H7 (cell line): ENCODE data around the gene MYO5A. TPM values are rescaled to one million over a fixed set of nuclear protein-coding genes. Genes with fewer than 3 reads are reported as not detected.
"Not testable (repeated sequence)": the region's sequence is repeated elsewhere in the genome, so short reads cannot be mapped to it uniquely, and the experiment has no call there.

ENCODE experiments used
- DNase-seq: peaks from one replicate; pipeline ENCODE4 v3.0.0; 2012
- H3K27me3 ChIP-seq: 2 replicates; pipeline ENCODE4 v1.6.0; 2011; ENCODE audit warnings: mild to moderate bottlenecking, low read length; ENCODE audit not compliant: control insufficient read depth, insufficient read depth
- H3K36me3 ChIP-seq: replicated peaks from 2 replicates; pipeline ENCODE4 v1.5.1; 2011; ENCODE audit warnings: low read length; ENCODE audit not compliant: control insufficient read depth, insufficient read depth
- H3K4me3 ChIP-seq: 2 replicates; pipeline ENCODE4 v1.5.1; 2011; ENCODE audit warnings: low read depth, mild to moderate bottlenecking, control low read depth, low read length, moderate library complexity; ENCODE audit not compliant: insufficient read depth
- total RNA-seq: library from RNA; depleted of rRNA; stranded (reverse); fragments of >200 nt; shearing (Covaris generic); gene quantifications from 2 replicates; pipeline ENCODE4 v1.2.3, GENCODE V29; 2014

Gene MYO5A
- total RNA-seq, 1 experiment from 2014 or later, result 9.7 TPM

DNA sequence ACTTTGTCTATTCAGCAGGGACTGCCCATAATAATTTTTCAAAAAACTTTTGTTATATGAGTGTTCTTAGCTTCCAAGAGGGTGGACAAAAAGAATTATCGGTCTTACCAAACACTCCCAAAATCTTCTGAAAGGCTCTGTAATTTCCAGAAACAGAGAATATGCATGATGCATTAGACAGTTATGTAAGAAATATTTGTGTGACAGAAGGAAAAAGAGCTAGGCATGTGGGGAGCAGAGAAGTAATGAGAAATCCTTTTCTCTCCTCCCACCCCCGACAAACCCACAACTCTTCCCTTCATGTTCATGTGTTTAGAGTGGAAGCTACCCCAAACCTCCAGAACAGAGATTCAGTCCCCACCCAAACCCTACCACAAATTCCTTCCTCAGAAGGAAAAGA, 86.8 kb downstream of the MYO5A start:
- Histone ChIP-seq H3K4me3 (no peak overlapping the region), H3K27me3 (no peaks in the 10 kb centered on the region), H3K36me3 (no peaks in the 10 kb centered on the region; the same call in 1 of the 2 replicates)
- DNase-seq, result no peak

DNA sequence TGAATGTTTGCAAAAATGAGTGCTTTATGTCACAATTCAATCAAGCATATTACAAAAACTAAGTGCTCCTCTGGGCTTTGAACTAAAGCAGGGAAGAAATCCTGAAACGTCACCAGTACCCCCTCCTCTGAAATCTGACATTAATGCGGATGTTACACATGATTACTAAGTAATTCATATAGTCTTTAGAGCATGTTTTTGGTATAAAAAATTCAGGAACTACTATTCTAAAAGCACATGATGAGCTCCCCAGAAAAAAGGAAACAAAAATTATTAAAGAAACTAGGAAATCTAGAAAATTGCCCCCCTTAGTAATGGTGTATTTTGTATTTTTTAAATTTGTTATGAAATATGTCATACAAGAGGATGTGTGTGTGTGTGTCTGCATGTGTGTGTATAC, 87.7 kb downstream of the MYO5A start:
- Histone ChIP-seq H3K36me3 (no peaks in the 10 kb centered on the region), H3K4me3 (no peak overlapping the region), H3K27me3 (no peaks in the 10 kb centered on the region)
- no peak for DNase-seq

DNA sequence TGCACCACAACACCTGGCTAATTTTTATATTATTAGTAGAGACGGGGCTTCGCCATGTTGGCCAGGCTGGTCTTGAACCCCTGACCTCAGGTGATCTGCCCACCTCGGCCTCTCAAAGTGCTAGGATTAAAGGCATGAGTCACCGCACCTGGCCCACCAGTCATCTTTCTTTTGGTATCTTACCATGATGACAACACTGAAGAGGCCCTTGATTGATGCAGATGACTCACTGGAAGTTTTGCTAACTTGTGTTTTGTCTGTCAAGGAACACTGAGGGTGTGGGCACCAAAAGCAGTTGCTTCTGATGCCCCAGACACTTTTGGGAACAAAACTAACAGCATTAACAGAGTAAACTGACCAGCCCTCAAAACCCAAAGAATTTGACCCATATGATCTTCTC, 88.3 kb downstream of the MYO5A start:
- H3K36me3 ChIP-seq, result no peaks in the 10 kb centered on the region
- DNase-seq, result no peak
- no peak overlapping the region for H3K4me3 ChIP-seq
- no peaks in the 10 kb centered on the region for H3K27me3 ChIP-seq

DNA sequence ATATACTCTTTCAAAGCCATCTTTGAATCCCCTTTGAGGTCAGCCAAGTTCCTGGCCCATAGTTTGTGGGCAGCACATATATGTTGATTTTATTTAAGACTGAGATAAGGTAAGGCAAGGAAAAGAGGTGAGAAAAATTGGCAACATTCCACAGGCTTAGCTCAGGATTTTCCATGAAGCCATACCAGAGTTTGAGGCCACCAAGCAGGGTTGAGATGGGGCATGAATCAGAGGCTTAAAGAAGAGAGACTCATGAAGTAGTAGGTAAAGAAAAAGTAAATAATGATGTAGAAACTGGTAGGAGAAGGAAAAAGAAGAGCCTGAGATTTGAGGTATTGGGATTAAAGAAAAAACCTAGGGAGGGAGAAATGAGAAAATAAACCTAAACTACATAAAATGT, 89.2 kb downstream of the MYO5A start:
- DNase-seq, result no peak
- no peak overlapping the region for H3K4me3 ChIP-seq
- no peaks in the 10 kb centered on the region for H3K36me3 ChIP-seq
- H3K27me3 ChIP-seq, result no peaks in the 10 kb centered on the region

DNA sequence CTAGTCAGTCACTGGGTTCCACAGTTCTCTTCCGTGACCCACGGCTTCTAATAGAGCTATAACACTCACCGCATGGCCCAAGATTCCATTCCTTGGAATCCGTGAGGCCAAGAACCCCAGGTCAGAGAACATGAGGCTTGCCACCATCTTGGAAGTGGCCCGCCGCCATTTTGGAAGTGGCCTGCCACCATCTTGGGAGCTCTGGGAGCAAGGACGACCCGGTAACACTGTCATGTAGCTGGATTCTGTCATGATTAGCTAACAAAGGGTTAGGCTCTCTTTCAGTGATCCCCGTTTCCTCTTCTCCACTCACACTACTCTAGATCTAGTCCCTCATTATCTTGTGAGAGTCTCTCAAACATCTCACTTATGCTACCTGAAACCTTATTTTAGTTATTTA, 89.6 kb downstream of the MYO5A start:
- H3K27me3 ChIP-seq, H3K36me3 ChIP-seq, H3K4me3 ChIP-seq, DNase-seq: not testable (repeated sequence)

DNA sequence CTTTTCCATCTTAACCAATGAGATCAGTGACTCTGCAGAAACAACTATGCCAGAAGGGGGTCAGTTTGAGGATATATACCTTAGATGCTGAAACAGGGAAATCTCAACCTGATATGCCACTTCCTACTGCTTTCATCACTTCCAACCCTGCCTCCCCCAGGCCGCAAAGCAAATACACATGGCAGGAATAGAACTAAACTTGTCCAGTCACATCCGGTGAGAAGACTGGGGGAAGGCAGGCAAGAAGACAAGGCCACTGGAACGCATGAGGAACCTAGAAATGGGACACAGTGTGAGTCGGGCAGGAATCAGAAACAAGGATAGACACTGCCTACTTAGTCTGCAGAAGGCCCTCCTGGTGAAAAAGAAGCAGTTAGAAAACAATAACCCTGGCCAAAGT, 90.6 kb downstream of the MYO5A start:
- Histone ChIP-seq H3K36me3 (no peaks in the 10 kb centered on the region), H3K27me3 (no peaks in the 10 kb centered on the region), H3K4me3 (no peak overlapping the region)
- DNase-seq, result no peak

DNA sequence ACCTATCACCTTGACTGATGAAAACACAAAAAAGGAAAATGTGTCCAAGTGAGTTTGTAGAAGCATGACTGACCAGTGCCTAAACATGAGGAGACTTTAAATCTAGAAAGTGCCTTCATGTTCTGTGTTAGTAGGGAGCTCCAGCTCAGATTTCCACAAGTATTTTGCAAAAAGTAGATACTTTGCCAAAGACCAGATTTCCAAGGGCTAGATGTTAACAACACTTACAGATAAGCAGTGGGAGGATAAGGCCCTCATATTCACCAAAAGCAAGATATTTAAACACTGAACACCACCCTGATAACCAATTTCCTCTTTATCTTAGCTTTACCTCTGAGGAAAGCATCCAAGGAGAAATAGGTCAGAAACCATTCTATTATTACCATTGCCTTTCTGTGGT, 91.0 kb downstream of the MYO5A start:
- H3K27me3 ChIP-seq, result no peaks in the 10 kb centered on the region
- H3K36me3 ChIP-seq, result no peaks in the 10 kb centered on the region
- H3K4me3 ChIP-seq, result no peak overlapping the region
- no peak for DNase-seq

DNA sequence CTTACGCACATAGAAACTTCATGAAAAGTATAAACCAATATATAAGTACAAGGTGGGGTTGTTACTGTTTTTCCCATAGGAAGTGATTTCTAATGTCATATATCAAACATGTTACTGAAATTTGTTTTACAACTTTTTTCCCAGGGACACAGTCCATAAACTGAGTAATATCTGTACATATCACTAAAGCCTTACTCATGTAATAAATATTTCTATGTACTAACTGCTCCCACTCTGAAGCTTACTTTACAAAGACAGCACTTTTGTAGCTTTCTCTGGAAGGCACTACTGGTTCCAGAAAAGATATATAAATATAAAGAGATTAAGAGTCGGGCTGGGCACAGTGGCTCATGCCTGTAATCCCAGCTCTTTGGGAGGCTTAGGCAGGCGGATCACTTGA, 91.7 kb downstream of the MYO5A start:
- Histone ChIP-seq H3K27me3 (no peaks in the 10 kb centered on the region), H3K36me3 (no peaks in the 10 kb centered on the region), H3K4me3 (no peak overlapping the region)
- DNase-seq, result no peak

DNA sequence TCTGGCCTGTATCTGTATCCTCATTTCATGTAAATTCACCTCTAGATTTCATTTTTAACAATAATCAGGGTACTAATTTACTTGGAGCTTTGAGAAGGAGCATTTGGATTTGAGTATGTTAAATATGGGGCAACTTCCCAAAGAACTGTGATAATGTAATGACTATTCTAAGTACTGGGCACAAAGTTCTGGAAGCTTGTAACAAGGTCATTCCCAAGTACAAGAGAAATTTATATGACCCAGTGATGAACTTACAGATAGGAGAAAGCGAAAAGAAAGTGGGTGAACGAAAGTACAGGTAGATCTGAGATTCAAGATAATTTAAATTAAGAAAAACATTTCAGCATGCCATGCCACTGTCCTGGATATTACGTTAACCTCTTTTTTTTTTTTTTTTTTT, 93.8 kb downstream of the MYO5A start:
- H3K36me3 ChIP-seq, result no peaks in the 10 kb centered on the region
- DNase-seq, result no peak
- no peak overlapping the region for H3K4me3 ChIP-seq
- H3K27me3 ChIP-seq, result no peaks in the 10 kb centered on the region

DNA sequence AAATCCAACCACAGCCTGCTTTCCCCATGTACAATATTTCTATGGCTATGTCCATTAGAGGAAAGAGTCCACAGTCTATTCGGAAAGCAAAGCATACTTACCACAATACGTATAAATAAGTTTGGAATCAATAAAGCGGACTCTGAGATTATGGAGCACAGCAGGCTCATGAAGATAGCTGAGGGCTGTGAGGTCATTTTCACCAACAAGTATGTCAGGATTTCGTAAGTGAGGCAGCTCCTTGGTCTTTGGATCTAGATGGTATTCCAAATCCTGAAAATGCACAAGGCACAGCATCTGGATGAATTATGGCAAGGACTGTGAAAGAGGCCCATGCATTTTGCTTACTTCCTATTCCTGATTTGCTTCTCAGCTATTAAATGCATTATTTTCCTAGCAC, 100.4 kb downstream of the MYO5A start:
- Histone ChIP-seq H3K27me3 (no peaks in the 10 kb centered on the region), H3K36me3 (no peaks in the 10 kb centered on the region), H3K4me3 (no peak overlapping the region)
- DNase-seq, result no peak

DNA sequence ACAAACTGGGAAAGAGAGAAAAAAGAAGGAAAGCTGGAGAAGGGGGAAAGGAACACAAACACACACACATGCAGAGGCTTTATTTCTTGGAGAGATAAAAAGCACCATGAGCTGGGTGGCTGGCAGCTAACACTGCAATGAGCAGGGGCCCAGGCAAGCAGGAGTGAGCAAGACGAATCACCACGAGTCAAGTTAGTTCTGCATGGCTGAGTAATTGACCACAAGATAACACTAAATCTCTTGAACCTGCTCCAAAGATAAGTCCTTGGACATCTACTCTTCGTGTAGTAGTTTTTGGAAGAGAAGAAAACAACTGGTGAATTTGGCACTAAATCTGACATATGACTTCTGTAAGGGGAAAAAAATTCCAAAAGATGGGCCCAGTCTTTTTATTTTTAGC, 100.9 kb downstream of the MYO5A start:
- no peak for DNase-seq
- no peaks in the 10 kb centered on the region for H3K36me3 ChIP-seq
- H3K27me3 ChIP-seq, result no peaks in the 10 kb centered on the region
- no peak overlapping the region for H3K4me3 ChIP-seq

DNA sequence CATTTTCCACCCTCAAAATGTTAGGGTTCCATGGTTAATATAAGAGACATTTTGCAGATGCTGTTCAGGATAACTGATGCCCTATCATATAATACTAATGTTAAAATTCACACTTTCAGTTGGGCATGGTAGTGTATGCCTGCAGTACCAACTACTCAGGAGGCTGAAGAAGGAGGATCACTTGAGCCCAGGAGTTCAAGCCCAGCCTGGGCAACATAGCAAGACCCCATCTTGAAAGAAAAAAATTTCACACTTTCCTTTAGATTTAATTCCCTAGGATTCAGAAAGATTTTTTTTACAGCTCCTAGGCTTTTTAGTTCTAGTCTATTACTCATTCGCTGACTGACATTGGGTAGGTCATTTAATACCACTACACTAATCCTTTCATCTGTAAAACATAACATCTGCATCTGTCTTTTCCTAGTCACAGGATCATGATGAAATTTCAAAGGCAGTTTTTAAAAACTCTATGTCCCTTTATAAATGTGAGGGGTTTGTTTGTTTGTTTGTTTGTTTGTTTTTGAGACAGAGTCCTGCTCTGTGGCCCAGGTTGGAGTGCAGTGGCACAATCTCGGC, 103.7 kb downstream of the MYO5A start:
- Histone ChIP-seq H3K27me3 (no peaks in the 10 kb centered on the region), H3K4me3 (no peak overlapping the region), H3K36me3 (no peaks in the 10 kb centered on the region)
- DNase-seq, result no peak

DNA sequence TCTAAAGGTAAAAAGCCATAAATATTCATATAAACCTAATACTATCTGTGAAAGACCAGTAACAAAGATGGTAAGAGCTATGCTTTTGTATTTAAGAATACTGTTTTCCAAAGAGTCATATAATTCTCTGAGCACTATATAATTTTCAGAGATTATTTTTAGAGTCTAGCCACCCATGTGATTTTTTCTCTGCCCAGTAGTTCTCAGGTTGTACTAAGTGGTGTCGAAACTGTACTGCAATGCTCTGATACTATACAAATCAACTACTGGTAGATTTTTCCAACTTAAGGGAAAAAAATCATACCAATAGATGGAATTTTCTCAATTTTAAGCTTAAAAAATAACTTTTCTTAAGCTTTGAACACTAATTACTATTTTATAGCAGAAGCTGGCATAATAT, 104.8 kb downstream of the MYO5A start:
- H3K36me3 ChIP-seq, result no peaks in the 10 kb centered on the region
- no peak overlapping the region for H3K4me3 ChIP-seq
- H3K27me3 ChIP-seq, result no peaks in the 10 kb centered on the region
- no peak for DNase-seq

DNA sequence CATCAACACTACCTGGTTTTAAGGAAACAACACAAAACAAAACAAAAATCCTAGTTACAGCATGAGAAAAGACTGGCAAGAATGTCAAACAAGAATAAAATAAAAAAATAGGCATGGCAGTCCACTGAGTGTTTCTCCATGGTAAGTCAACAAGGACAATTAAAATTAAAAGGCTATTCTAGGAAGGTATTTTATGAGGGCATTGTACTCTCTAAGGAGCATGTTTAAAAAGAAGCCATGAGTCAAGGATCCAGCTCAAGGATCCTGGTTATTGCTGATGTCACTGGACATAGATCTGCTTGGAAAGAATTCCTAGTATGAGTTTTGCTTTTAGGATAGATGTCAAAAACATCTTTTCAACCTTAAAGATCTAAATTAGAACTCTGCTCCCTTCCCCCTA, 106.7 kb downstream of the MYO5A start:
- Histone ChIP-seq H3K27me3 (no peaks in the 10 kb centered on the region), H3K4me3 (no peak overlapping the region), H3K36me3 (no peaks in the 10 kb centered on the region)
- DNase-seq, result no peak

DNA sequence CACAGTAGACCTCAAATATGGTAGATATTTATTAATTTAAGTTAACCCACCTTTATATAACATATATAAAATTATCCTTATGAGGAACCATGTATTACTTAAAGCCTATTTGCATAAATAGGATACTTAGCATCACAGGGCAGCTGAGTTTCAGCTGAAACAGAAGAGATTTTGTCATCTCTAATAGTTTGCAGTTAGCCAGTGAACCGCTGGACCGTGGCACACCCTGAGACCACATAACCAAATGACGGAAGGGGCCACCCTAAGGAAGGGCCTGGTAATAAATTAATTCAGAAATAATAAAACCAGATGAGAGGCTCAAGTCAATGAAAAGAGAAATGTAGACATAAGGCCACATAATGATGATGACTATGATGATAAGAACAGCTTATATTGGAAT, 107.7 kb downstream of the MYO5A start:
- H3K4me3 ChIP-seq, result no peak overlapping the region

DNA sequence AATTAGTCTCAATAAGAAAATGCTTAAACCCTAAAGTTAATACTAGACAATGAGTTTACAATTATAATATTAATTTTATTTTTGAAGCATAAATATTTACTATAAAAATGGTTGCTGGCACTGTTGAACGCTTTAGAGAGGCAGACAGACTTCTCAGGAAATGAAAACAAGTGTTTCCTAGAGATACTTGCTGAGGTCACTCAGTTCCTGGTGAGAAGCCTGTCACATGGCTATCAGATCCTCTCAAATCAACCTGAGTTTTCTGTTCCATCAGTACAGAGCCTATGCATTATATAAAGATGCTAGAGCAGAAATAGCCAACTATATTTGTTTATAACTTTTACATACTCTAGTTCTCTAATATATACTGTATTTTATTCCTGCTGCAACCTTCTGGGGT, 109.2 kb downstream of the MYO5A start:
- H3K27me3 ChIP-seq, result no peaks in the 10 kb centered on the region
- no peak overlapping the region for H3K4me3 ChIP-seq
- H3K36me3 ChIP-seq, result no peaks in the 10 kb centered on the region
- DNase-seq, result no peak

More for the DNA sequence above, 107.7 kb downstream of the MYO5A start:
- no peak for DNase-seq
- Histone ChIP-seq H3K27me3 (no peaks in the 10 kb centered on the region), H3K36me3 (no peaks in the 10 kb centered on the region)
